ENCODE data around the gene TMEM53.

- no peak for TF ChIP-seq ZNF677 (tag by site-specific recombination; IDR thresholded peaks at IDR 0.05)
- no peak for TF ChIP-seq ZNF155 (tag by site-specific recombination; IDR thresholded peaks at IDR 0.05)
- TF ChIP-seq, protein P1, sequence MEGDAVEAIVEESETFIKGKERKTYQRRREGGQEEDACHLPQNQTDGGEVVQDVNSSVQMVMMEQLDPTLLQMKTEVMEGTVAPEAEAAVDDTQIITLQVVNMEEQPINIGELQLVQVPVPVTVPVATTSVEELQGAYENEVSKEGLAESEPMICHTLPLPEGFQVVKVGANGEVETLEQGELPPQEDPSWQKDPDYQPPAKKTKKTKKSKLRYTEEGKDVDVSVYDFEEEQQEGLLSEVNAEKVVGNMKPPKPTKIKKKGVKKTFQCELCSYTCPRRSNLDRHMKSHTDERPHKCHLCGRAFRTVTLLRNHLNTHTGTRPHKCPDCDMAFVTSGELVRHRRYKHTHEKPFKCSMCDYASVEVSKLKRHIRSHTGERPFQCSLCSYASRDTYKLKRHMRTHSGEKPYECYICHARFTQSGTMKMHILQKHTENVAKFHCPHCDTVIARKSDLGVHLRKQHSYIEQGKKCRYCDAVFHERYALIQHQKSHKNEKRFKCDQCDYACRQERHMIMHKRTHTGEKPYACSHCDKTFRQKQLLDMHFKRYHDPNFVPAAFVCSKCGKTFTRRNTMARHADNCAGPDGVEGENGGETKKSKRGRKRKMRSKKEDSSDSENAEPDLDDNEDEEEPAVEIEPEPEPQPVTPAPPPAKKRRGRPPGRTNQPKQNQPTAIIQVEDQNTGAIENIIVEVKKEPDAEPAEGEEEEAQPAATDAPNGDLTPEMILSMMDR (tag by site-specific recombination; IDR thresholded peaks at IDR 0.05) = no peak
These were observed 63.6 kb downstream of the TMEM53 start for GRCh38 chr1:44610527-44611148.

All from HEK293 (cell line).